ENCODE measurements around the gene PCSK6.

The PCSK6 gene

DNA sequence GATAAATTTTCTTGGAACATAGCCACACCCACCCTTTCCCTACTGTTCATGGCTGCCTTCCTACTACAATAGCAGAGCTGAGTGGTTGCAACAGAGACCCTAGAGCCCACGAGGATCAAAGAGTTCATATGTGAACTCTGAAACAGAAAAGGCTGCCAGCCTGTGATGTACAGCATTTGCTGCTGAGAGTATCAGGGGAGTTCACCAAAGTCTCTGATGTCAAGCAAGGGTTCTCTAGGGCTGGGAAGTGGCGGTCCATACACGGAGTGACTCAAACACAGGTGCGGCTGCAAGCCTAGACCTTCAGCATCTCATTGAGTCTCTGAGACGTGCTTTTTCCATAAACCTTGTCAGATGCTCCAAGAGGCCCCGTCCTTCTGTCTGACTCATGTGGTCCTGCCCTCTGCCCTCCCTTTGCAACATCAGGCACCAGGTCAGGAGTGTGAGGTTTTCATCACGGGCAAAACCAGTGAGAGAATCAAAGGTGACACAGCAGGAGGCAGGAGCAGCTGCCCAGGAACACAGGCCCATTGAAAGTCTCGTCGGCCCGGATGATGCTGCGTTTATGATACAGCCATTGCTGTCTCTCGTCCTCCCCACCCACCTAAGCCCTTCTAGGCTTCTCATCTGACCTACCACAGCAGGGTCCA lies 42.9 kb downstream of the PCSK6 start:
- no peak for DNase-seq

DNA sequence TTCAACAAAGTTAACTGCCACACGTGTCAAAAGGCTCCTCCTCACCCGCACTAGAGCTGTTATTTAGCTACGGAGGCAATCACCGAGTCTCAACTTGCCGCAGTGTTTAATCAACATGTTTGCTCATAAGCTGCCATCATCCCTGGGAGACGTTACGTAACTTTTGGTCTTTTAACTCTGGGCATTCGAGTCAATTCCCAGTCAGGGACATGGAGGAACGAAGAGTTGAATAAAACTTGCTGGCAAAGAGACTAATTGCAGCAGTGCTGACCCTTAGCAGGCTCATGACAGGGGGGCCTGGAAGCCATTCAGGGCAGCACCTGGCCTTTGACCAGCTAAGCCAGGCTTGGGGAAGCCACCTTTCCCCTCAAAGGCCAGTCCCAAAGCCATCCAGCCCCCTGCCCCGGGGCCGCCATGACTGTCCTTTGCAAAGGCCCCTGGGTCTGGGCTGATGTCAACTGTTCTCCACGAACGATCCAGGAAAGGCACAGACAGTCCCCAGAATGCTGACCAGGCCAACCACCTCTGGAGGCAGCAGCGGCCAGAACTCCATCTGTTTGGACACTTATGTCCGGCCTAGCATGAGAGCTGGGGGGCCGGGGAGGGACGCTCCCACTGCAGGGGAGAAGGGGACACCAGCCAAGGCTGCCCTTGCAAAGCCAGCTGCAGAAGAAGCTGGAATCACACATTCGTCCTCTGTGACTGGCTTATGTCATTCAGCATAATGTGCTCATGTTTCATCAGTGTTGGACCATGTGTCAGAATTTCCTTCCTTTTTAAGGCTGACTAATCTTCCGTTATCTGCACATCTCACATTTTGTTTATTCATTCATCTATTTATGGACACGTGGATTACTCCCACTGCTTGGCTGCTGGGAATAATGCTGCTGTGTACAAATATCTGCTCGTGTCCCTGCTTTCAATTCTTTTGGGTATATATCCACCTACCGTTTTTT lies 43.7 kb downstream of the PCSK6 start:
- DNase-seq = no peak

- no peak for DNase-seq
Observed at GRCh38 chr15:101444807-101445508, 44.5 kb downstream of the PCSK6 start.

DNA sequence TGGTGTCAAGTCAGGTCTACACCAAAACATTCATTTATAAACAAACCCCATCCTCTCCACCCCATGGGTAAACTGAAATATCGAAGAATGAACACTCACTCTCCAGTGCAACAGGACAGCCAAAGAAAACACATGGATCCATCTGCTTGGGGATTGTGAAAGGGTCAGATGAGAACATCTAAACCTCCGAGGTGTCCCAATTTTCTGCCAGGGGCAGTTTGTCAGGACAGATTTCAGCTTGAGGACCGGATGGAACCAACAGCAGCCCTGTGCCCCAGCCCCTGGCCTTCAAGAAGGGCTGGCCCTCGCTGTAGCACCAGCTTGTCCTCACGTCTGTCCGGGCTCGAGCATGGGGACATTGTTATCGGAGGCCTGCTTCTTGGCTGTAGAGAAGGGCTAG lies 45.5 kb downstream of the PCSK6 start:
- DNase-seq = no peak

GRCh38 chr15:101442272-101442671 lies 47.2 kb downstream of the PCSK6 start:
- DNase-seq = no peak

GRCh38 chr15:101441696-101442095 lies 47.8 kb downstream of the PCSK6 start:
- DNase-seq = no peak

- DNase-seq = no peak
Observed at GRCh38 chr15:101440846-101441590, 48.5 kb downstream of the PCSK6 start.

DNA sequence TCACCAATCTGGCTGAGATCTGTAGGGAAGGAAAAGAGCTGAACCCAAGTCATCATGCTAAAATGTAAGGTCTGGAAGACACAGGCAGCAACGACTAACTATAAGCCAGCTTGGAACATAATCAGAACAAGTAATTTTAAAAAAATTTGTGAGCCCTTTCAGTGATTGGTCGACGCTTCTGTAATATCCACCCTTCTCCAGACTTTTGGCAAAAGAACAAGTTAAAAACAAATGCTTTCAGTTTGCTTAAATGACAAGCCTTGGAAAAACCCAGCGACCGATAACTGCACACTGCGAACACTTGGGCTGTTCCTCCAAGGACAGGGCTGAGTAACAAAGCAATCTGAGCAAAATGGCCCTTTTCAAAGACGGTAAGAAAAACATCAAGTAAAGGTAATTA lies 49.6 kb downstream of the PCSK6 start:
- no peak for DNase-seq

GRCh38 chr15:101439285-101439919 lies 50.1 kb downstream of the PCSK6 start:
- no peak for DNase-seq

DNA sequence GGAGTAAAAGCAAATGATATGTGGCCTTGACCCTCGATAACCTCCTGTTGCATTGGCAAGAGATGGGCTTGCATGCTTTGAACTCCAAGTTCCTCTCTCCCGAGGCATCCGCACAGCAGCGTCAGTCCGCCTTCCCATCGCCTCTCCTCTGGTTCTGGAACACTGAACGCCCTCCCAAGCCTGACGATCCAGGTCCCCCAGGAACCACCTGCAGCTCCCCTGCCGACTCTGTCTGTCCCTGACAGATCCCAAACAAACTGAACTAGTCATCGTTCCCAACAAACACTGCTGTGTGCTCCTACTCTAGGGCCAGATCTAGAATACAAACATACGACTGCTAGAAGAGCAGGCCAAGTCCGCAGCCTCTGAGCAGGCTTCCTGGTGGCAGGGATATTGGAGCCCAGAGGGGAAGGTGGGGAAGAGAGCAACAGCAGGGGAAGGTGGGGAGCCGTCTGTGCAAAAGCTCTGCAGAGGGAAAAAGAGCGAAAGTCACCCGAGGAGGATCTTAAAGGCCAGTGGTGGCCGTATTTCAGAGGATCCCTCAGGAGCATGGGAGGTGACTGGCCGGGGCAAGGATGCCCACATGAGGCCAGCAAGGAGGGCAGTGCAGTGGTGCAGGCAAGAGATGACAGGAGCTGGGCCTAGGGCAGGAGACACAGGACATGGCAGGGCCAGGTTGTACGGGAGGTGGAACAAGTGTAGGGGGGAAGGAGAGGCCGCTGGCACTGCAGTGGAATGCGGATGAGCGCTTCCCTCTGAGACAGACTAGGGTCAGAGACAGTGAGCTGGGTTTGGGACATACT lies 50.8 kb downstream of the PCSK6 start:
- DNase-seq = no peak

GRCh38 chr15:101437618-101438481 lies 51.7 kb downstream of the PCSK6 start:
- DNase-seq = no peak

- DNase-seq = no peak
Observed at GRCh38 chr15:101437209-101437608, 52.3 kb downstream of the PCSK6 start.

- DNase-seq = no peak
Observed at GRCh38 chr15:101436526-101436925, 53.0 kb downstream of the PCSK6 start.

GRCh38 chr15:101435761-101436160 lies 53.7 kb downstream of the PCSK6 start:
- DNase-seq = no peak

- no peak for DNase-seq
Observed at GRCh38 chr15:101434032-101434920, 55.2 kb downstream of the PCSK6 start.

DNA sequence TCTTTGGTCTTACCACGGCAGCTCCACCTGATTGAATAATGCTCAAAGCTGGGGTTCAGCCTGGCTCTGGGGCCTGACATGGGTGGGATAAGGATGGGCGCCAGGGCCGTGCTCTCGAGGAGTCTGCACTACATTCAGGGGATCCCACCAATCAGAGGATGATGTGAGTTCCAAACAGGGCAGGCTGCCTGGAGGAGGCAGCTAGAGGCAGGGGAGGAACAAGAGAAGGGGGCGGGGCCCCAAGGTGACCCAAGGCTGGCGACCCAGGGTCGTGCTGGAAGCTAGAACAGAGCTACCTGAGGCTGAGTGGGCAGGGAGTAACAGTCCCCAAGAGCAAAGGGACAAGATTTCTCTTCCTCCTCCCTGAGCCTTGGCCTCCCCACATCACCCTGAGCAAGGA lies 56.1 kb downstream of the PCSK6 start:
- DNase-seq = no peak

GRCh38 chr15:101432982-101433381 lies 56.5 kb downstream of the PCSK6 start:
- no peak for DNase-seq

GRCh38 chr15:101431748-101432147 lies 57.8 kb downstream of the PCSK6 start:
- DNase-seq = no peak

DNA sequence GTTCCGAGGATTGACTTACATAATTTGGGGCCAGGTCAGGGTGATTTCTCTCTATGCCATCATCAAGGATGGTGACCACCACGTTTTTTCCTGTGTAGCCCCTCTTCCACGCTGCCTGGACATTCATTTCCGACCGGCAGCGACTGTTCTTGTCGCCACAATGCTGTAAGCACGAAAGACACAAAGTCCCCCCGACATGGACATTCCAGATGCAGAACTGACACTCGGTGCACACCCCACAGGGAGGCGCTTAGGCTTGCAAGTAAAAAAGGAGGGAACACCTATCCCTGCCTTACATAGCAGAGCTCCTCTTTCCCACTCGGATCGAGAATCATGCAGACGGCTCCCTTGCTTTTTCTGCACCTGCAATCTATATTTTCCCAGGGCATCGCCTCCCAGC lies 58.2 kb downstream of the PCSK6 start:
- no peak for DNase-seq

All from right kidney (tissue), 1 donor.